GM18505 (cell line): Measurements from ENCODE around the gene SPDYE4.

Experiments
- ATAC-seq: cut with Tn5 transposase; IDR thresholded peaks from one replicate; pipeline ENCODE4 v1.9.1; 2021; ENCODE audit not compliant: unreplicated experiment
- POLR2A ChIP-seq: IDR thresholded peaks from 4 replicates; pipeline ENCODE4 v1.6.1; 2011; ENCODE audit warnings: borderline replicate concordance; ENCODE audit not compliant: insufficient read depth, insufficient read length; ENCODE audit errors: extremely low read depth

SPDYE4 gene

GRCh38 chr17:8794636-8795035, 36.3 kb upstream of the SPDYE4 start:
- no peak for TF ChIP-seq POLR2A

GRCh38 chr17:8793649-8794048, 35.3 kb upstream of the SPDYE4 start:
- ATAC-seq, result no peak
- TF ChIP-seq POLR2A, result no peak

More at GRCh38 chr17:8794636-8795035, 36.3 kb upstream of the SPDYE4 start:
- no peak for ATAC-seq

- no peak for TF ChIP-seq POLR2A
- ATAC-seq, result no peak
Measured at GRCh38 chr17:8792646-8793045, 34.3 kb upstream of the SPDYE4 start.

- TF ChIP-seq POLR2A, result no peak
- no peak for ATAC-seq
Measured at GRCh38 chr17:8791910-8792270, 33.5 kb upstream of the SPDYE4 start.

- no peak for ATAC-seq
- TF ChIP-seq POLR2A, result no peak
Measured at GRCh38 chr17:8791248-8791909, 33.0 kb upstream of the SPDYE4 start.

GRCh38 chr17:8789743-8790142, 31.4 kb upstream of the SPDYE4 start:
- ATAC-seq, result no peak
- TF ChIP-seq POLR2A, result no peak

GRCh38 chr17:8788998-8789397, 30.7 kb upstream of the SPDYE4 start:
- no peak for ATAC-seq
- no peak for TF ChIP-seq POLR2A

GRCh38 chr17:8785547-8786413, 27.4 kb upstream of the SPDYE4 start:
- no peak for ATAC-seq
- no peak for TF ChIP-seq POLR2A

- no peak for ATAC-seq
- no peak for TF ChIP-seq POLR2A
Measured at GRCh38 chr17:8782176-8782575, 23.8 kb upstream of the SPDYE4 start.

- ATAC-seq, result no peak
- no peak for TF ChIP-seq POLR2A
Measured at GRCh38 chr17:8781776-8782175, 23.4 kb upstream of the SPDYE4 start.

- no peak for TF ChIP-seq POLR2A
- no peak for ATAC-seq
Measured at GRCh38 chr17:8776881-8777280, 18.5 kb upstream of the SPDYE4 start.

- TF ChIP-seq POLR2A, result no peak
- no peak for ATAC-seq
Measured at GRCh38 chr17:8776248-8776647, 17.9 kb upstream of the SPDYE4 start.

GRCh38 chr17:8766731-8767130, 8.4 kb upstream of the SPDYE4 start:
- TF ChIP-seq POLR2A, result no peak
- no peak for ATAC-seq

- no peak for ATAC-seq
- no peak for TF ChIP-seq POLR2A
Measured at GRCh38 chr17:8762012-8762411, 3.7 kb upstream of the SPDYE4 start.
